SJSA1 (cell line): ENCODE results near the gene TMEM30A. TPM values are rescaled to one million over a fixed set of nuclear protein-coding genes. Genes with fewer than 3 reads are reported as not detected.

Experiments
- DNase-seq, 2 experiments: peaks; one replicate each; pipeline ENCODE4 v3.0.0-alpha.2; 2015 to 2020; ENCODE audit warnings: low spot score in 2 of 2, low read depth in 1 of 2
- H3K27ac ChIP-seq: fragments of 250-450 bp; sonication (Bioruptor Pico); 2 replicates; pipeline ENCODE4 v1.5.1; 2020; ENCODE audit warnings: mild to moderate bottlenecking, moderate library complexity
- H3K27me3 ChIP-seq: fragments of 250-450 bp; sonication (Bioruptor Pico); replicated peaks from 2 replicates; pipeline ENCODE4 v1.5.1; 2020; ENCODE audit warnings: mild to moderate bottlenecking, moderate library complexity
- H3K36me3 ChIP-seq: fragments of 250-450 bp; sonication (Bioruptor Pico); 2 replicates; pipeline ENCODE4 v1.5.1; 2020; ENCODE audit warnings: mild to moderate bottlenecking
- H3K4me1 ChIP-seq: fragments of 250-450 bp; sonication (Bioruptor Pico); replicated peaks from 2 replicates; pipeline ENCODE4 v1.6.1; 2021; ENCODE audit warnings: mild to moderate bottlenecking
- H3K4me3 ChIP-seq: fragments of 250-450 bp; sonication (Bioruptor Pico); 2 replicates; pipeline ENCODE4 v1.5.1; 2020; ENCODE audit warnings: mild to moderate bottlenecking
- H3K9me3 ChIP-seq: fragments of 250-450 bp; sonication (Bioruptor Pico); replicated peaks from 2 replicates; pipeline ENCODE4 v1.5.1; 2020; ENCODE audit warnings: mild to moderate bottlenecking
- total RNA-seq: library from RNA; depleted of rRNA; stranded (reverse); fragments of >200 nt; shearing (Covaris generic); gene quantifications from 2 replicates; pipeline ENCODE4 v1.2.3, GENCODE V29; 2014; rRNA removed

TMEM30A gene
- 177 and 253 TPM in 2 replicates for total RNA-seq

DNA sequence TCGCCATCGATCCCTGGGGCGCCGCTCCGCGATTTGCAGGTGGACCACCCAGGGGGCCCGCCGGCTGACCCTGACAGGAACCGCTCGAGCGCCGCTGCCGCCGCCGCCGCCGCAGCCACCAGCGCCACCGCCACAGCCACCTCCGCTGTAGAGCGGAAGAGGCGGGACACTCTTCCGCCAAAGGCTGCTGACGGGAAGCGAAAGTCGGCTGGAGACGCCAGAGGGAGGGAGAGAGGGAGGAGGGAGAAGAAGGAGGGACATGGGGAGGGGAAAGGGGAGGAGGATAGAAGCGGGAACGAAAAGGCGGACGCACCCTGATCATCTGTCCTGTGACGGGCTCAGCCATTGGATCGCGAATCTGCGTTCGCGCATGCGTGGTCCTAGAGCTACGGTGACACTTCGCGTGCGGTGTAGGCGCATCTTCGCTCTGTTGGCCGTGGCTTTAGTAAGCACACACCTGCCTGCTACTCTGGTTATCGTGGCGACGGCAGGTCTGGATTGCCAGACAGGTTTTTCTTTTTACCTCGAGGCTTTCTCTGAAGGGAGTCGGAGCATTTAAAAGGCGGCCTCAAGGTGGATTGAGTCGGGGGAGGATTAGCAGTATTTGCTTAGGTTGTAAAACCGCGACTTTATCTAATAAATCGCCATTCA, at the start of gene TMEM30A:
TMEM30A (minus strand) TSS at position 161 of the 651 bp plus-strand sequence; CDS start at position 7, 154 bp downstream.
- peak; percentile 97 to 98 for DNase-seq
- H3K9me3 ChIP-seq = no peaks in the 10 kb centered on the region
- peak within 1 kb of the TSS; percentile 68 for H3K4me3 ChIP-seq
- H3K36me3 ChIP-seq = peaks cover 9% of the 10 kb centered on the region
- H3K4me1 ChIP-seq = peaks cover 12% of the 10 kb centered on the region
- H3K27me3 ChIP-seq = no peaks in the 10 kb centered on the region
- peak within 1 kb of the TSS; percentile 54 for H3K27ac ChIP-seq

DNA sequence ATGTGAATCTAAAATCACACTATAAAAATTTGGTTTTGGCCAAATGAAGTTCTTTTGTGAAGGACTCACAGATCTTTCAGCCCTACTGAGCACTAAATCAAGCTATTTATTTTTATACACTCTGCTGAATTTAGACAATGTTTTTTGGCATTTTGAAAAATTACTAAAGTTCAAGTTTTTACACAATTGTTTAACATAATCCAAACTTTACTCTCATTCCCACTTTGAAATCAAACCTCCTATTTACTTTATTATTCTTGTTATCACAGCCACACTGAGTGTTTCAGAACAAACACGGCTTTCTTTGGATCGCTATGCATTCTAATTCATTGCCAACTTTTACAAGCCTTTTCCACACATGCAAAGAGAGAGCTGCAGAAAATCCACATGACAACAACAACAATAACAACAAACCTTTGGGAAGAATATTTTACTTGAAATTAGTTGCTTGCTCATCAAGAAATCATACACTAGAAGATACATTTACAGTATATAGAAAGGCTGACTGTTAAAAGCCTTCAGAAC, 49.1 kb upstream of the TMEM30A start:
- H3K27me3 ChIP-seq = no peaks in the 10 kb centered on the region
- peaks cover 17% of the 10 kb centered on the region for H3K4me1 ChIP-seq
- peak overlapping the region; percentile 53 for H3K27ac ChIP-seq
- H3K4me3 ChIP-seq = no peak overlapping the region
- no peaks in the 10 kb centered on the region for H3K36me3 ChIP-seq
- no peaks in the 10 kb centered on the region for H3K9me3 ChIP-seq
- DNase-seq = no peak

DNA sequence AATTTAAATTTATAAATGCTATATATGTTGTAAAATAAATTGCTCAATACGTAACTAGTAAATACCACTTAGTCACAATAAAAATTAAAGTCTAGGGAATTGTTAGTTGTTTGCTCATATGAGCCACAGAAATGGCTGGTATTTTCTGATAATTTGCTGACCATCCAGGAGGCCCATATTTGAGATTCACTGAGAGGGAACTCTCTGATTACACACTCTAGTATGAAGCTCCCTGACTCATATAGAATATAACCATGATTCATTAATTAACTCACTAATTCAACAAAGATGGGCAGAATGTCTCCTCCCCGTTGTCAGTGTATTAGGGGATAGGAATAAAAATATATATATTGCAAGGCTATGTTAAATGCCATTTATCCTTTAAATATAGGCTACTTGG, 46.6 kb upstream of the TMEM30A start:
- Histone ChIP-seq H3K36me3 (no peaks in the 10 kb centered on the region), H3K27me3 (no peaks in the 10 kb centered on the region), H3K27ac (no peak overlapping the region), H3K9me3 (no peaks in the 10 kb centered on the region), H3K4me3 (no peak overlapping the region), H3K4me1 (peaks cover 21% of the 10 kb centered on the region)
- DNase-seq = no peak

DNA sequence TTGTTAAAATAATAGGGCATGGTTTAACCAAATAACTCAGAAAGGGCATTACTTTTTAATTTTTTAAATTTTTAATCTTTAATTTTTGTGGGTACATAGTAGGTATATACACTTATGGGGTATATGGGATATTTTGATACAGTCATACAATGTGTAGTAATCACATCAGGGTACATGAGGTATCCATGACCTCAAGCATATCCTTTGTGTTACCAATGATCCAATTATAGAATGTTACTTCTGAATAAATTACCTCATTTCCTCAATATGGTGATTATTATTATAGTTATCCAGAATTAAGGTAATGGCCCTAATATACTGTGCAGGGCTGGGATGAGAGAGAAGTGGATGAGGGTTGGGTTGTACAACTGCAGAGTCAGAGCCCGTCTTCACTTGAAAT, 45.1 kb upstream of the TMEM30A start:
- no peak for DNase-seq
- H3K36me3 ChIP-seq = no peaks in the 10 kb centered on the region
- peaks cover 17% of the 10 kb centered on the region for H3K4me1 ChIP-seq
- no peak overlapping the region for H3K4me3 ChIP-seq
- no peak overlapping the region for H3K27ac ChIP-seq
- H3K9me3 ChIP-seq = no peaks in the 10 kb centered on the region
- H3K27me3 ChIP-seq = no peaks in the 10 kb centered on the region

DNA sequence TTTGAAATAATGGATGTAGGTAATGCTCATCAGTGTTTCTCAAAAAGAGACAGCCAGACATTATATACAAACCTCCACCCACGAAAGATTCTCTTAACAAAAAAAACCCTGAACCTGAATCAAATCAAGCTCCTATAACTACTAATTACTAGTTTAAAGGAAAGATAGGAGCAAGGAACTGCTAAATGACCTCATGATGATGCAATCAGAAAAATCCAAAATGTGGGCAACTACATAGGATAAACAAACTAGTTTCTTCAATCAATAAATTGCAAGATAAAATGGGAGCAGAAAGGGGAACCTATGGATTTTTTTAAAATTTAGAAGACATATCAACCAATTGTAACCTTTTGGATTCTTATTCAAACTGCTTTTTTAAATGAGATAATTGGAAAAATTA, 43.2 kb upstream of the TMEM30A start:
- H3K9me3 ChIP-seq = no peaks in the 10 kb centered on the region
- H3K4me3 ChIP-seq = no peak overlapping the region

DNA sequence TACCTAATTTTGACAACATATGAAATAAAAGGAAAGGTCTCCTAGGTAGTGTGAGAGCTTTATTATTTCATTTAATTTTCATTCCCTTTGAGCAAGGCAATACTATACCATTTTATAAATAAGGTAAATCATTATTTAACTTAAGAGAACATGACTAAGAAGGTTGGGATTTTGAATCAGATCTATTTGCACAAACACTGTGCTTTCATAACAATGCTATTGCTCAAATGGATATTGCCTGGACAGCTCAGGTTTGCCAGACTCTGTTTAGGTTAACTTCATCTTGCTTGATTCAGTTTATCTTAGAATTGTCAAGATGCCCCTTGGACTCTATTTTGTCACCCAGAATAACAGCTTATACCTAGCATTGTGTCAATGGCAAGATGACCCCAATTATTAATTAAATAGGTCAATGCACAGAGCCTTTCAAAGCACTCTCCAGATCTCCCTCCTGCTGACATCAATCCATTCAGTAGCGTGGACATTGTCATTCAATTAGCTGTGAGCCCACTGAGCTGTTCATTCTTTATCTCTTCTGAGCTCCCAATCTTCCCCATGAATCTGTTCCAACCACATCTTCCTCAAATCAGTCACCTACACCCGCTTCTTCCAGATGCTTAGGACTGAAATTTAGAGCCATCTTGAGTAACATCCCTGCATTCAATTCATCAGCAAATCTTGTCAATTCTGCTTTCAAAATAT, 42.1 kb upstream of the TMEM30A start:
- H3K27ac ChIP-seq = no peak overlapping the region
- H3K9me3 ChIP-seq = no peaks in the 10 kb centered on the region
- no peaks in the 10 kb centered on the region for H3K36me3 ChIP-seq
- DNase-seq = no peak
- H3K4me3 ChIP-seq = no peak overlapping the region
- no peaks in the 10 kb centered on the region for H3K27me3 ChIP-seq
- peaks cover 6% of the 10 kb centered on the region; the same call in 1 of the 2 replicates for H3K4me1 ChIP-seq

More for the DNA sequence above, 43.2 kb upstream of the TMEM30A start:
- Histone ChIP-seq H3K27ac (no peak overlapping the region), H3K4me1 (peaks cover 6% of the 10 kb centered on the region; the same call in 1 of the 2 replicates), H3K27me3 (no peaks in the 10 kb centered on the region), H3K36me3 (no peaks in the 10 kb centered on the region)
- DNase-seq = no peak

DNA sequence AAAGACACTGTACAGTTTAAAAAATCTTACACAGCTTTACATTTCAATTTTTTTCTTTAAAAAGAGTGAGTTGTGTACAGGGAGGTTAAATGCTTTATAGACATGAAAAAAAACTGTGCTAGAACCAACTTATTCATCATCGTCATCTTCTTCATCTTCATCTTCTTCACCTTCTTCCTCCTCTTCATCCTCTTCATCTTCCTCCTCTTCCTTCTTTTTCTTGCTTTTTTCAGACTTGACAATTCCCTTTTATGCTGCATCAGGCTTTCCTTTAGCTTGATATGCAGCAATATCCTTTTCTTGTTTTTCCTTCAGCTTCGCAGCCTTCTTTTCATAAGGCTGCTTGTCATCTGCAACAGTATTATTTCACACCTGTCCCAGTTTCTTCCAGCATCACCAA, 34.3 kb upstream of the TMEM30A start:
- Histone ChIP-seq H3K4me1 (peaks cover 13% of the 10 kb centered on the region), H3K27ac (no peak overlapping the region), H3K27me3 (no peaks in the 10 kb centered on the region), H3K4me3 (no peak overlapping the region), H3K9me3 (no peaks in the 10 kb centered on the region), H3K36me3 (no peaks in the 10 kb centered on the region)
- no peak for DNase-seq

DNA sequence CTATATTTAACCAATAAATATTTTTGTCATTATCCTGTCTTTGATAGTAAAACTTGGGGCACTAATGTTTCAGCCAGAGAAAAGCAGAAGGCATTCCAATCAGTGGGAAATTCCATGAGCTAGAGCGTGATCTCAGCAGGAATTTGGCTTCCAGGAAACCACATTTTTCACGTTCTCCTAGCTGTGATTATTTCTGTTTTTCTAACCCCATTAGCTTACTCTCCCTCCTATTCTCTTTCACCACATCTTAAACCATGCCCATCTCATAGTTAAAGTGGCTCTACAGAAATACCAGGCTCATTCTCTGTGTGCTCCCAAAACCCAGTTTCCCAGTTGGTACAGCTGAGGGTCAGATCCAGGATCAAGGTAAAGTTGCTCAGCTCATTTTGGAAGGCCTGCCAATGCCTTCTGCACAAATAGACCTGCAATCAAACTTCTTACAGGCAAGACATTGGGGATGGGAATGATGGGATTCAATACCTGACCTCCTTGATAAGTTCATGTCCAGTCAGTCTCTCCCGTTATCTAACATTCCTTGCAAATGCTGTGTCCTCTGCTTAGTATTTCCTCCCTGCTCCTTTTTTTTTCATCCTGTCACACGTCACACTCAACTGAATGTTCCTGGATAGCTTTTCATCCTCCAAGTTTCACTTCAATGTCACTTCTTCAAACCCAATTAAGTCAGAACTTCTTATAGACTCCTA, 33.1 kb upstream of the TMEM30A start:
- Histone ChIP-seq H3K9me3 (no peaks in the 10 kb centered on the region), H3K27me3 (no peaks in the 10 kb centered on the region), H3K27ac (peak overlapping the region; percentile 57), H3K4me1 (peaks cover 13% of the 10 kb centered on the region), H3K36me3 (no peaks in the 10 kb centered on the region), H3K4me3 (no peak overlapping the region)
- DNase-seq = peak in 1 of 2 experiments; percentile 60

DNA sequence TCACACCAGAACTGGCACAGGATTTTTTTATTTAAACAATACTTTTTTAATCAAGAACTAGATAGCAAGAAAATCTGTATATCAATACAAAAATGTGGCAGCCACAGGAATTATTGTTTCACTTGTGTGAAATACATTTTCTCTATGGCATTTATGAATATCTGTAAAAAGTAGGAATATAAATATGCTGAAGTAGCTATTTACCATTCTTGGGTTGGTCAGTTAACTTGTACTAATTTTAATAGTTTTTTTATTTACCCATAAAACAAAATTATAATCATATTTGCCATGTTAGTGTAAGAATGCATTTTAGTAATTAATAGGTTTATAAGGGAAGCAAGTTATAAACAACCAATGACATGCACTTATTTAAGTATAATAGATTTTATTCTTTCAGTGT, 31.4 kb upstream of the TMEM30A start:
- Histone ChIP-seq H3K4me3 (no peak overlapping the region), H3K27ac (no peak overlapping the region), H3K36me3 (no peaks in the 10 kb centered on the region), H3K9me3 (no peaks in the 10 kb centered on the region), H3K27me3 (no peaks in the 10 kb centered on the region), H3K4me1 (peaks cover 13% of the 10 kb centered on the region)
- no peak for DNase-seq

DNA sequence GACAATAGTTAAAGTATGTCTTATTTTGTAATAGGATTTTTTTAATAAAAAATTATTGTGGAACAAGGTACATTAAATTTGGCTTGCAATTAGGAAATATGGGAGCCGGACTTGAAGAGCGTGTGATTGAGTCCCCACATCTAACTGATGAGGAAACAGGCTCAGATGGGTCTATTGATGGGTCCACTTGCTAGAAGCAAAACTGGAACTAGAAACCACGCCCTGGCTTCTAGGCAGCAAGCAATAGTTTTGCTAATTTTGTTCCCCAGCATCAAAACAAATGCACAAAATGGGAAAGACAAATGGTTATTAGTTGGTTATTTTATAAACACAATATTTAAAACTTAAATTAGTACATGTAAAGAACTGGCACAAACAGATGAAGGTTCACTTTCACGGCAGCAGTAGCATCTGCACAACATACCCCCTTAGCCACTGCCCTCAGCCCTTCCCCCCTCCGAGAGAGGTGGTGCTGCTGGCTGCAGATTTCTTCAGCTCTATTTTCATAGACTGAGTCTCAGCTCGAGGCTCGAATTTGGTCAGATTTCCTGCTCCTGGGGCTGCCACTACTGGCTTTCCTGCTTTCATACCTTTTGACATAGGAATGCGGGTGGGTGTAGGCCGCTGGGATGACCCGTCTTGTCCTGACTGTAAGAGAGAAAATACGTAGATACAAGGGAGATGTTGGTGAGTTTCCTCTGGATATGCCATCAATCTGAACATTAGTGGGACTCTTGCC, 23.8 kb upstream of the TMEM30A start:
- H3K4me3 ChIP-seq = no peak overlapping the region
- DNase-seq = no peak
- no peak overlapping the region for H3K27ac ChIP-seq
- no peaks in the 10 kb centered on the region for H3K27me3 ChIP-seq
- peaks cover 7% of the 10 kb centered on the region for H3K4me1 ChIP-seq
- H3K36me3 ChIP-seq = no peaks in the 10 kb centered on the region
- H3K9me3 ChIP-seq = no peaks in the 10 kb centered on the region

DNA sequence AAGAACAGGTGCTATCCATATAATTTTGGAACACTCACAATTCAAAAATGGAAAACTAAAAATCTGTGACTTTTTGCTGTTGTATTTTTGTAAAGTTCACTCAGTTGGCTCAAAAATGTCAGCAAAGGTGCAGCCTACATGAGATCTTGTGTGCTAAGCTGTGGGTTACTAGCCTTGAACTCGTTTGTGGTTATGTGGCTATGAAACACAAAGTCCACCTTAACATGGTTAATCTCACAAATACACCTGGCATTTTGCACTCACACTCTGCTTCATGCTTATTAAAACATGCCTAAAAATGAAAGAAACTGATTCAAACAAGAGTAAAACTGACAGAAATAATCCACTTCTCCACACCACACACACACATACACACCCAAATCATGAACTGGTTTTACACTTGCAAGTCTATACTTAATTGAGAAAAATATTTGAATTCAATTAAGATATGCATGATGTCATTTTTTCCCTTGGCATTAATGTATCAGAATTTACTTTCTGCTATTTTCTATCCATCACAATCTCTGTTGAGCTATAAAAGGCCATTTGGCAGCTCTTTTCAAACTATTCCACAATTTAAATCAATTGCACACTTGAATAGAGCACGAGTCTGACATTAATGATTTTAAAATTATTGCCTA, 22.9 kb upstream of the TMEM30A start:
- no peak overlapping the region for H3K4me3 ChIP-seq
- H3K4me1 ChIP-seq = peaks cover 7% of the 10 kb centered on the region
- no peaks in the 10 kb centered on the region for H3K9me3 ChIP-seq
- no peak for DNase-seq
- no peaks in the 10 kb centered on the region for H3K27me3 ChIP-seq
- no peaks in the 10 kb centered on the region for H3K36me3 ChIP-seq
- H3K27ac ChIP-seq = no peak overlapping the region

DNA sequence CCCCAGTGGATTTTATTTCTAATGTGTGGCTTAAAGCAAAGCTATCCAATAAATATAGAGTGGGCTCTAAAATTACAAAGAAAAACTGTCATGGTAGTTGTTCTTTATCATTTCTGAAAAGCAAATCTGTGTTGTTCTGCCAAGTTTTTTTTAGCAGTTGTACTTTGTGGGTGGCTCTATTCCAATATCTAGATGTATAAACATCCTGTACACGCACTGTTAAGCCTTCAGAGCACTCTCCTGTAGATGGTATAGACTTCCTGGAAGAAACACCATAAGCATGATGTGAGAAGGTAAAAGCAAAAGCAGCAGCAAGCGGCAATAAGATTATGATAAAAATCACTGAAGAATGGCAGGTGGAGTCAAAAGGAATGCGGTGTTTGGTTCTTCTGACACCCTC, 21.5 kb upstream of the TMEM30A start:
- H3K9me3 ChIP-seq = no peaks in the 10 kb centered on the region
- no peak overlapping the region; the same call in 1 of the 2 replicates for H3K27ac ChIP-seq
- DNase-seq = no peak
- no peaks in the 10 kb centered on the region for H3K36me3 ChIP-seq
- no peaks in the 10 kb centered on the region for H3K27me3 ChIP-seq
- H3K4me1 ChIP-seq = peaks cover 7% of the 10 kb centered on the region
- no peak overlapping the region for H3K4me3 ChIP-seq

DNA sequence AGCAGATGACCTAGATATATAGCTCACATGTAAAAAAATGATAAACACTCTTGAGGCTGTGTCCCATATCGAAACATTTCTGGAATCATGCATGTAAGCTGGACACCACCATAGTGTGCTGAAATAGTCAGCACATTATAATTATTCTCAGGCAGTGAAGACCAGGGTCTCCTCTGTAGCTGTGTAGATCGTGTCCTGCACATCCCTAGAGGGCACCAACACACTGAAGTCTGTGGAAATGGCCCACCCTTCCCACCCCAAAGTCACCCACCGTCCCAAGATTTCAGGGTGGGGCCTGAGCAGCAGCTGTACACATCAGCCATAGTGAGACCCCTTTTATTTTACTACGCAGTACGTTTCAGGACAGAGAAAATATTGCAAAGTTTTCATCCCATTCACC, 21.0 kb upstream of the TMEM30A start:
- no peaks in the 10 kb centered on the region for H3K36me3 ChIP-seq
- no peak overlapping the region for H3K4me3 ChIP-seq
- H3K27ac ChIP-seq = no peak overlapping the region; the same call in 1 of the 2 replicates
- H3K27me3 ChIP-seq = no peaks in the 10 kb centered on the region
- DNase-seq = no peak
- peaks cover 7% of the 10 kb centered on the region for H3K4me1 ChIP-seq
- H3K9me3 ChIP-seq = no peaks in the 10 kb centered on the region
